Measurements from ENCODE around the gene HMOX2.

GRCh38 chr16:4437366-4437765 lies 38.8 kb upstream of the HMOX2 start:
- no peak for TF ChIP-seq CTCF (IDR thresholded peaks at IDR 0.05 in 2 of 3, conservative IDR thresholded peaks at IDR 0.05 in 1 of 3; ENCODE audit: borderline replicate concordance in 1 of 3, insufficient read depth in 1 of 3, low read depth in 2 of 3, low read length in 2 of 3)
- TF ChIP-seq REST (IDR thresholded peaks at IDR 0.05; ENCODE audit: low read depth): no peak
- TF ChIP-seq EZH2 (IDR thresholded peaks at IDR 0.05): no peak

All from HCT116 (cell line).